NOMO-1 (cell line): ENCODE results near the gene OSBPL8.

ENCODE experiments used
- DNase-seq, 2 experiments: peaks; one replicate each; lab custom pipeline; 2025; ENCODE audit not compliant: unreplicated experiment in 2 of 2; lab: John Stamatoyannopoulos, UW

The OSBPL8 gene

DNA sequence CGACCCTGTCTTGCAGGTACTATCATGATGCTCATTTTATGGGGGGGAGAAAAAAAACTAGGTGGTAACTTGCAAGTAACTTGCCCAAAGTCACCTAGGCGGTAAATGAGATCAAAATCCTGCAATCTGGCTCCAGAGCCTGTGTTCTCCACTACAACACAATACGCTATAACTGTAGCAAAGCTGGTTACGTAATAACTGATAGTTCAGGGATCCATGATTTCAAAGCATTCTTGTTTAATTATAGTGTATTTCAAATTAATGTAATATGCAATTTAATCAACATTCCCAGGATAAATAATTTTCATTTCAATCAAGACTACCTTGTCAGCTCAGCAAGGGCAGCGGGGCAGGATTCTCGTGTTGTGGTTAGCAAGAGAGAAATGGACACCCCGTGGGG is 243.1 kb downstream of the OSBPL8 start:
- DNase-seq: no peak

DNA sequence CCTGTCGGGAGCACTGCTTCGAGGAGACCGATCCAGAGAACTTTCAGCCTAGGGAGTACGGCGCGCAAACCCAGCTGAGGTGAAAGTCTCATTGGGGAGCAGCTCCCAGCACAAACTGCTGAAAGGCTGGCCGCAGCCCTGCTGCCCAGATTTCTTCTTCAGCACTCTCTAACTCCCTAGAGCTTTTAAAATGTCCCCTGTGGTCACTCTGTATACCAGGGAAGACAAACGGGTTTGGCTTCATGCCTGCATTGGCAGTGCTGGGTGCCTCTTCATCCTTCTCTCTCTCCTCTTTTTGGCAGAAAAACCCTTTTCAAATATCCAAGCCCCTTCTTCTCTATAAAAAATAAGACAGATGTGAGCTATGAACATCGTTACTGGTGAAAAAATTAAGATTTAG is 246.3 kb downstream of the OSBPL8 start:
- no peak for DNase-seq

DNA sequence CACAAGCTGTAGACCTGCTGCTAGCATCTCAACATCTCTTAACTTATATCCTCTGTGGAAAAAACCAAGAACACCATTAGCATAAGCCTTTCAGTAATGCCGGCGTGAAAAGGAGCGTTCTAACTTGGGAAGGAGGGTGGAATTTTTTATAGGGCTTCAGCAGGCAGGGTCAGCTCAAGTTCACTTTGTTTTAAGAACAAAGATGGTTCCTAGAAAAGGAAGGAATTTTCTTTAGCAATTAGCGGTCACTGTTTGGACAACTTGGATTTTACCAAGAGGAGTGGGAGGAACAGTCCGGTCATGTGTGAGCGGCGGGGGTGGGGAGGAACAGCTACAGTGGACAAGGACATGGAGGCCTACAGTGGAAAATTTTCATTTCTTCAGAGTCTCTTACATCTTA is 247.3 kb downstream of the OSBPL8 start:
- DNase-seq: no peak

DNA sequence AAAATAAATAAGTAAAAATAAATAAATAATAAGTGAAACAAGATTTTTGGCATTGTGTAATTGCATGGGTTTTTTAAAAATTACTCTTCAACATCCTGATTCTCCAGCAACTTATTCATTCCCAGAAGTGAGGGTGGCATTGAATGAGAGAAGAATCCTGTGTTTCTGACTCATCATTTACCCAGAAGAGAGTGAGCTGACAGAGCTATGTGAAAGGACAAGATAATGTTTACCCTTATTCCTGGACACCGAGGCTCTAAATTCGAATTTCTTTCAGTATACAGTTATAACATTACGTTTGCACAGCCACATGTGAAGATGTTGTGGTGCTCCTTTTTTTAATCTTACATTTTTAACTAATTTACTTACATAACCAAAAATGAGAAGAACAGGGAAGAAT is 247.8 kb downstream of the OSBPL8 start:
- DNase-seq: no peak

DNA sequence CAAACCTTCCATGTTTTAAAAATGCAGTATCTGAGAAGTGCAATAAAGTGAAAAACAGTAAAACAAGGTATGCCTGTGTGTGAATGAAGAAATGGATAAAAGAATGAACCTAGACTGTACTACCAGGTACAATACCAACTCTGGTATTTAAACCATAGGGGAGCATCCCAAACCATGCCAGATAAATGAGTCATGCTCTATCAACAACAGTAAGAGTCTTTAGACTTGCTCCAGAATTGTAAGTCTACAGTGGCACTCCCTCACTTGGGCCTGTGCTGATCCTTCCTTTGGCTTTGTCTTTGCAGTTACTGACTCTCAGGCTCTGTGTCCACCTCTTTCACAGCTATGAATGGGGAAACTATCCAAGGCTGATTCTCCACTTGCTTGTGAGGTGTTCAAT is 249.5 kb downstream of the OSBPL8 start:
- no peak for DNase-seq

DNA sequence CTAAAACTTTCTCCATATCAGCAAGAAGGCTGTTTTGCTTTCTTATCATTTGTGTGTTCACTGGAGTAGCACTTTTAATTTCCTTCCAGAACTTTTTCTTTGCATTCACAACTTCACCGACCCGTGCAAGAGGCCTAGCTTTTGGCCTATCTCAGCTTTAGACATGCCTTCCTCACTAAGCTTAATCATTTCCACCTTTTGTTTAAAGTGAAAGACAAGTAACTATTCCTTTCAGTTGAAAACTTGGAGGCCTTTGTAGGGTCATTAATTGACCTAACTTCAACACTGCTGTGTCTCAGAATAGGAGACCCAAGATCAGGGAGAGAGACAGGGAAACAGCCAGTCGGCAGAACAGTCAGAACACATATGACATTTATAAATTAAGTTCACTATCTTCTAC is 250.7 kb downstream of the OSBPL8 start:
- no peak for DNase-seq

DNA sequence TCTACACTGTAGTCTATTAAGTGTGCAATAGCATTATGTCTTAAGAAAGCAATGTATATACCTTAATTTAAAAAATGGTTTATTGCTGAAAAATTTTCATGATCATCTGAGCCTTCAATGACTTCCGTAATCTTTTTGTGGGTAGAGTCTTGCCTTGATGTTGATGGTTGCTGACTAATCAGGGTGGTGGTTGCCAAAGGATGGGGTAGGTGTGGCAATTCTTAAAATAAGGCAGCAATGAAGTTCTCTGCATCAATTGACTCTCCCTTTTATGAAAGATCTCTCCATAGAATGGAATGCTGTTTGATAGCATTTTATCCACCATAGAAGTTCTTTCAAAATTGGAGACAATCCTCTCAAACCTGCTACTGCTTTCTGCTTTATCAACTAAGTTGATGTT is 252.5 kb downstream of the OSBPL8 start:
- DNase-seq: peak; percentile 25 to 36

DNA sequence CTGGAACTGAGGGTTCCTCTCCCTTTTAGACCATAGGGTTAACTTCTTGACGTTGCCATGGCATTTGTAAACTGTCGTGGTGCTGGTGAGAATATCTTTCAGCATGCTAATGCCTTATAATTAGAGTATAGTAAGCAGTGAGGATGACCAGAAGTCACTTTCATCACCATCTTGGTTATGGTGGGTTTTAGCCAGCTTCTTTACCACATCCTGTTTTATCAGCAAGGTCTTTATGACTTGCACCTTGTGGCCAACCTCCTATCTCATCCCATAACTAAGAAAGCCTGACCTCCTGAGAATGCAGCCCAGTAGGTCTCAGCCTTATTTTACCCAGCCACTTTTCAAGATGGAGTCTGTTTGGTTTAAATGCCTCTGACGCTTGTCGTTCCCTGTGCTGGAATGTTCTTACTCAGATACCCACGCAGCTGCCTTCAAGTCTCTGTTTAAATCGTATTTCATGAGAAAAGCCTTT is 255.5 kb downstream of the OSBPL8 start:
- DNase-seq: peak in 1 of 2 experiments; percentile 39

DNA sequence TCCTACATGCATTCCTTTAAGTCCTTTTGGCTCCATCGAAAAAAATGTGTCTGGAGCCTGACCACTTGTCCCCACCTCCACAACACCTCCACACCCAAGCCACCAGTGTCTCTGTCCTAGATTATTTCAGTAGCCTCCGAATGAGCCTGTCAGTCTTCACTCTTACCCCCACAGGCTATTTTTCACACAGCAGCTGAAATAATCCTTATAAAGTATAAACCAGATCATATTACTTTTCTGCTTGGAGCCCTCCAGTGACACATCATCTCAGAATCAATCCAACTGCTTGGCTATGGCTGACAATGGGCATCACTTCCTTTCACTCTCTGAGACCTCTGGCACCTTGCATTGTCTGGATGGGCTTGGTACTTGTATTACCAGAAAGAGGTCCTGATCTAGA is 256.2 kb downstream of the OSBPL8 start:
- no peak for DNase-seq
